CD4-positive, alpha-beta T cell treated with Interleukin-15 for 4 hours (primary cell): ENCODE results near the gene HOXA7.
A peak's percentile ranks its signal among the peaks of the same experiment; 100 is the strongest.

Experiments
- DNase-seq: peaks from one replicate; pipeline ENCODE4 v3.0.0-alpha.2; 2020; ENCODE audit warnings: low spot score

HOXA7 gene

GRCh38 chr7:27170426-27171324 lies 14.2 kb upstream of the HOXA7 start:
- DNase-seq: no peak

GRCh38 chr7:27169658-27170425 lies 13.4 kb upstream of the HOXA7 start:
- DNase-seq: no peak

GRCh38 chr7:27168265-27168947 lies 11.9 kb upstream of the HOXA7 start:
- DNase-seq: no peak

GRCh38 chr7:27167916-27168264 lies 11.4 kb upstream of the HOXA7 start:
- DNase-seq: no peak

GRCh38 chr7:27166531-27167505 lies 10.3 kb upstream of the HOXA7 start:
- no peak for DNase-seq

- DNase-seq: no peak
These were observed 9.6 kb upstream of the HOXA7 start for GRCh38 chr7:27165996-27166530.

GRCh38 chr7:27165089-27165995 lies 8.9 kb upstream of the HOXA7 start, which contains the start of gene HOXA9:
HOXA9 (minus strand) TSS chr7:27165537; CDS start chr7:27165457, 80 bp downstream.
- no peak for DNase-seq

GRCh38 chr7:27164367-27165088 lies 8.1 kb upstream of the HOXA7 start:
- DNase-seq: no peak

GRCh38 chr7:27164045-27164366 lies 7.5 kb upstream of the HOXA7 start:
- DNase-seq: no peak

GRCh38 chr7:27163288-27164044 lies 7.0 kb upstream of the HOXA7 start:
- no peak for DNase-seq

- DNase-seq: no peak
These were observed 6.2 kb upstream of the HOXA7 start for GRCh38 chr7:27162561-27163287.

GRCh38 chr7:27161721-27162560 lies 5.5 kb upstream of the HOXA7 start:
- no peak for DNase-seq

- DNase-seq: no peak
These were observed 4.8 kb upstream of the HOXA7 start for GRCh38 chr7:27161214-27161720.

GRCh38 chr7:27160546-27161213 lies 4.2 kb upstream of the HOXA7 start:
- peak; percentile 87 for DNase-seq

GRCh38 chr7:27160145-27160545 lies 3.7 kb upstream of the HOXA7 start:
- DNase-seq: no peak
